HepG2 (cell line): ENCODE measurements around the gene HBB. TPM values are rescaled to one million over a fixed set of nuclear protein-coding genes. Genes with fewer than 3 reads are reported as not detected.

Source experiments
- ATAC-seq: fragments of 200-7000 bp; cut with Tn5 transposase; 3 replicates; pipeline ENCODE4 v1.9.1; 2020; ENCODE audit warnings: mild to moderate bottlenecking, moderate library complexity
- BruUV-seq: library from RNA; stranded (reverse); fragments of 400-500 nt; replicated peaks from 2 replicates; lab custom pipeline; 2021; lab: Mats Ljungman, UMichigan
- CTCF ChIA-PET: fragments of 300-600 bp; formaldehyde crosslinking; extraction: SDS; loops from one replicate; lab custom pipeline; 2021; ENCODE audit warnings: low total read pairs, inconsistent platforms, low intra/inter-chr PET ratio; lab: Yijun Ruan, JAX
- POLR2A ChIA-PET: fragments of 350-600 bp; sonication (Branson Sonifier 250); formaldehyde crosslinking; loops from one replicate; lab custom pipeline; 2020; ENCODE audit warnings: antibody characterized with exemption, inconsistent platforms; lab: Yijun Ruan, JAX
- DNase-seq: peaks from one replicate; pipeline ENCODE4 v3.0.0-alpha.2; 2015; ENCODE audit warnings: low spot score
- FAIRE-seq: peaks from 3 replicates; lab custom pipeline; 2011; peaks lifted over from hg19 to GRCh38; lab: Jason Lieb, UNC
- H2AFZ ChIP-seq: one replicate; pipeline ENCODE4 v1.6.1; 2011; ENCODE audit warnings: low read length, inconsistent platforms
- H3K27ac ChIP-seq: fragments of 300-600 bp; 3 replicates; pipeline ENCODE4 v1.8.0; 2011; ENCODE audit warnings: mixed run types, mild to moderate bottlenecking, mixed read lengths, low read length, inconsistent platforms; ENCODE audit not compliant: insufficient read depth; ENCODE audit errors: extremely low read length
- H3K27me3 ChIP-seq, 2 experiments: fragments of 200-600 bp in 1 of 2; 2 replicates in 1 of 2; 3 replicates in 1 of 2; pipeline versions ENCODE4 v1.6.0 to v1.8.0; 2011; ENCODE audit warnings: low read length in 2 of 2, mild to moderate bottlenecking in 2 of 2, moderate library complexity in 2 of 2, inconsistent platforms in 1 of 2; ENCODE audit not compliant: insufficient read depth in 2 of 2, control insufficient read depth in 1 of 2
- H3K36me3 ChIP-seq, 2 experiments: fragments of 200-600 bp in 1 of 2; replicated peaks in 1 of 2; 2 replicates in 1 of 2; 3 replicates in 1 of 2; pipeline versions ENCODE4 v1.5.1 to v1.8.0; 2011; ENCODE audit warnings: low read length in 2 of 2, inconsistent platforms in 1 of 2; ENCODE audit not compliant: insufficient read depth in 2 of 2, control insufficient read depth in 1 of 2
- H3K4me1 ChIP-seq: 2 replicates; pipeline ENCODE4 v1.5.1; 2012; ENCODE audit warnings: low read length, inconsistent platforms; ENCODE audit not compliant: insufficient read depth
- H3K4me2 ChIP-seq: 2 replicates; pipeline ENCODE4 v1.6.0; 2011; ENCODE audit warnings: low read depth, low read length, inconsistent platforms
- H3K4me3 ChIP-seq, 3 experiments: fragments of 200-600 bp in 1 of 3; sonication (generic), shearing (Covaris generic) in 1 of 3; replicated peaks in 1 of 3; 2 replicates each; pipeline ENCODE4 v1.5.1; 2011 to 2016; ENCODE audit warnings: low read length in 3 of 3, inconsistent platforms in 2 of 3, low read depth in 2 of 3, mild to moderate bottlenecking in 2 of 3, control low read depth in 1 of 3, mixed read lengths in 1 of 3; ENCODE audit not compliant: insufficient read depth in 1 of 3
- H3K79me2 ChIP-seq: one replicate; pipeline ENCODE4 v1.6.1; 2011; ENCODE audit warnings: low read length, inconsistent platforms; ENCODE audit not compliant: insufficient read depth
- H3K9ac ChIP-seq: 2 replicates; pipeline ENCODE4 v1.6.0; 2011; ENCODE audit warnings: mild to moderate bottlenecking, low read depth, low read length, inconsistent platforms; ENCODE audit not compliant: insufficient read depth
- H3K9me3 ChIP-seq: 2 replicates; pipeline ENCODE4 v1.5.1; 2012; ENCODE audit warnings: mild to moderate bottlenecking, low read length
- H4K20me1 ChIP-seq: 2 replicates; pipeline ENCODE4 v1.6.0; 2011; ENCODE audit warnings: inconsistent platforms, mild to moderate bottlenecking, low read length, moderate library complexity; ENCODE audit not compliant: insufficient read depth
- AGO1 ChIP-seq: fragments of 200-400 bp; formaldehyde crosslinking; IDR thresholded peaks from 2 replicates; pipeline ENCODE4 v1.6.1; 2017; ENCODE audit warnings: mild to moderate bottlenecking, low read depth, low read length, moderate library complexity; ENCODE audit not compliant: poor library complexity, severe bottlenecking
- CSRNP1 ChIP-seq: sonication (generic); formaldehyde crosslinking; IDR thresholded peaks from 2 replicates; pipeline ENCODE4 v1.8.1; 2023; ENCODE audit warnings: mild to moderate bottlenecking, missing genetic modification reagents
- DMTF1 ChIP-seq: sonication (generic); formaldehyde crosslinking; IDR thresholded peaks from 2 replicates; pipeline ENCODE4 v1.4.0; 2020; ENCODE audit warnings: mild to moderate bottlenecking, missing genetic modification reagents
- GATAD1 ChIP-seq: IDR thresholded peaks from 2 replicates; pipeline ENCODE4 v1.6.1; 2016; ENCODE audit warnings: missing genetic modification reagents, missing compliant biosample characterization
- KAT8 ChIP-seq: IDR thresholded peaks from 2 replicates; pipeline ENCODE4 v1.6.1; 2016; ENCODE audit warnings: missing genetic modification reagents, missing compliant biosample characterization
- KDM2A ChIP-seq: sonication (generic); formaldehyde crosslinking; IDR thresholded peaks from 2 replicates; pipeline ENCODE4 v1.4.0; 2020; ENCODE audit warnings: low read depth, missing genetic modification reagents, borderline replicate concordance
- TEAD3 ChIP-seq: optimal IDR thresholded peaks from 2 replicates; pipeline ENCODE3; 2016; ENCODE audit warnings: borderline replicate concordance
- ZNF607 ChIP-seq: sonication (generic); formaldehyde crosslinking; IDR thresholded peaks from 2 replicates; pipeline ENCODE4 v1.5.1; 2020; ENCODE audit warnings: missing genetic modification reagents, mild to moderate bottlenecking, borderline replicate concordance
- WGBS: methylation state at CpG from one replicate; pipeline ENCODE4 v1.1.6; 2017; ENCODE audit warnings: low lambda C conversion rate; 5-methylcytosine and 5-hydroxymethylcytosine counted together
- in situ Hi-C: cut with HindIII; loops from 2 replicates; pipeline ENCODE4 v1.10.0; 2017; ENCODE audit warnings: low pct_unique_long_range_greater_than_20kb; ENCODE audit not compliant: extremely low pct_ligation_motif_present
- intact Hi-C: fragments of 100-400 bp; cut with micrococcal nuclease; formaldehyde crosslinking; loops from one replicate; pipeline ENCODE4 v1.10.0; 2022; ENCODE audit not compliant: unreplicated experiment
- polyA plus RNA-seq, 8 experiments: library from polyadenylated mRNA; depleted of rRNA in 3 of 8; stranded (reverse) in 7 of 8; unstranded in 1 of 8; fragments of >200 nt; fragmentation: Illumina TruSeq in 4 of 8; extraction: Trizol in 4 of 8; gene quantifications; 2 replicates each; pipeline versions ENCODE4 v1.2.1 to v1.2.3, GENCODE V29; 2011 to 2016; ENCODE audit warnings: low read depth in 4 of 8, missing spikeins in 1 of 8, mixed read lengths in 1 of 8; ENCODE audit not compliant: insufficient read depth in 1 of 8
- total RNA-seq, 5 experiments: library from RNA; depleted of rRNA; stranded (reverse); fragments of >200 nt; fragmentation: Illumina TruSeq; extraction: Trizol; gene quantifications; 2 replicates each; pipeline ENCODE4 v1.2.3, GENCODE V29; 2016; ENCODE audit warnings: low read depth in 1 of 5

Gene HBB
- total and polyA plus RNA-seq, 2 of the 13 experiments (the other 11 are each of a cell fraction or from before 2014, with no cell fraction given), result not detected

GRCh38 chr11:5269715-5270147, 42.9 kb upstream of the HBB start, which contains the start of gene HBE1:
HBE1 (minus strand) TSS chr11:5269945; CDS start chr11:5269890, 55 bp downstream.
- no peak within 1 kb of the TSS for H3K4me3 ChIP-seq
- H2AFZ ChIP-seq, result no peak within 1 kb of the TSS
- H3K36me3 ChIP-seq, result no peaks in the 10 kb centered on the region
- in situ Hi-C loops (no loop called here), intact Hi-C loops (no loop called here)
- H3K9me3 ChIP-seq, result no peaks in the 10 kb centered on the region
- H3K27me3 ChIP-seq, result no peaks in the 10 kb centered on the region
- no peak for TF ChIP-seq ZNF607
- TF ChIP-seq GATAD1, result no peak
- no peak for TF ChIP-seq KDM2A (CRISPR knock-in tag)
- no peak for TF ChIP-seq DMTF1 (CRISPR knock-in tag)
- TF ChIP-seq TEAD3, result no peak
- TF ChIP-seq AGO1, result no peak
- TF ChIP-seq CSRNP1 (CRISPR knock-in tag), result no peak
- no peak for TF ChIP-seq KAT8 (CRISPR knock-in tag)
- ChIA-PET POLR2A (no interaction called here), CTCF (no interaction called here)
- H3K9ac ChIP-seq, result no peak within 1 kb of the TSS
- DNase-seq, result no peak
- no peaks in the 10 kb centered on the region for H4K20me1 ChIP-seq
- no peak within 1 kb of the TSS for H3K27ac ChIP-seq
- ATAC-seq, result no peak
- WGBS, result 16% methylated on average over 4 of the region's 4 CpGs
- no TSS peak for BruUV-seq
- no peak within 1 kb of the TSS for H3K4me2 ChIP-seq
- H3K79me2 ChIP-seq, result no peaks in the 10 kb centered on the region
- no peak for FAIRE-seq
- no peaks in the 10 kb centered on the region for H3K4me1 ChIP-seq
